ENCODE results near the gene ANTXRL.
"Not testable (repeated sequence)": the region's sequence is repeated elsewhere in the genome, so short reads cannot be mapped to it uniquely, and the experiment has no call there.

Gene ANTXRL

DNA sequence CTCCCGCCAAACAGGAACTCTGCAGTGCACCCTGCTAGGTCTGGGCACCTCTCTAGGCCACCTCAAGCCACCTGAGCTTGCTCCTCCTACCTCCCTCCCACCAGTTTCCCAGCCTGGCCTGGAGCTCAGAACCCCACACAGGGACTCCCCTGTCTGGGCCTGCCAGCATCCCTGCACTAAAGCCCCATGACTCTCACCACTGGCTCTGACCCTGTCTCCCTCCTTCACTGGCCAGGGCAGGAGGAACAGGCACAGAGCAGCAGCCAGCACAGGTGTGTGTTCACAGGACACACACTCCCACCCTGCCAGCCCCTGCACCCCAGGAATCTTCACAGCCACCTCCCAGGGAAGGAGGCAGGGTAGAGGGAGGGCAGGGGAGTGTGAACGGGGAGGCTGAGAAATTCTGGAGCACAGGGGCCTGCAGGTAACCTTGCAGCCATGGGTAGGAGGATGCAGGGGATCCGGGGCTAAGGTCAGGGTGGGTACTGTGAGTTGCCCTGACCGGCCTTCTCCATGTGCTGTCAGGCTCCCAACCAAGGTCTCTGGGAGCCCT, 13.9 kb upstream of the ANTXRL start:
- TF ChIP-seq, protein P1, sequence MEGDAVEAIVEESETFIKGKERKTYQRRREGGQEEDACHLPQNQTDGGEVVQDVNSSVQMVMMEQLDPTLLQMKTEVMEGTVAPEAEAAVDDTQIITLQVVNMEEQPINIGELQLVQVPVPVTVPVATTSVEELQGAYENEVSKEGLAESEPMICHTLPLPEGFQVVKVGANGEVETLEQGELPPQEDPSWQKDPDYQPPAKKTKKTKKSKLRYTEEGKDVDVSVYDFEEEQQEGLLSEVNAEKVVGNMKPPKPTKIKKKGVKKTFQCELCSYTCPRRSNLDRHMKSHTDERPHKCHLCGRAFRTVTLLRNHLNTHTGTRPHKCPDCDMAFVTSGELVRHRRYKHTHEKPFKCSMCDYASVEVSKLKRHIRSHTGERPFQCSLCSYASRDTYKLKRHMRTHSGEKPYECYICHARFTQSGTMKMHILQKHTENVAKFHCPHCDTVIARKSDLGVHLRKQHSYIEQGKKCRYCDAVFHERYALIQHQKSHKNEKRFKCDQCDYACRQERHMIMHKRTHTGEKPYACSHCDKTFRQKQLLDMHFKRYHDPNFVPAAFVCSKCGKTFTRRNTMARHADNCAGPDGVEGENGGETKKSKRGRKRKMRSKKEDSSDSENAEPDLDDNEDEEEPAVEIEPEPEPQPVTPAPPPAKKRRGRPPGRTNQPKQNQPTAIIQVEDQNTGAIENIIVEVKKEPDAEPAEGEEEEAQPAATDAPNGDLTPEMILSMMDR (IDR thresholded peaks at IDR 0.05; ENCODE audit: borderline replicate concordance, control extremely low read depth, extremely low read depth, insufficient read depth, missing control alignments): no peak
- no peak for DNase-seq (ENCODE audit: low spot score)
- in situ Hi-C loops (cut with MboI; ENCODE audit: low sequenced_read_pairs, unreplicated experiment): no loop called here

GRCh38 chr10:46273506-46274477, 13.0 kb upstream of the ANTXRL start:
- no peak for DNase-seq (ENCODE audit: low spot score)
- in situ Hi-C loops (cut with MboI; ENCODE audit: low sequenced_read_pairs, unreplicated experiment): no loop called here

DNA sequence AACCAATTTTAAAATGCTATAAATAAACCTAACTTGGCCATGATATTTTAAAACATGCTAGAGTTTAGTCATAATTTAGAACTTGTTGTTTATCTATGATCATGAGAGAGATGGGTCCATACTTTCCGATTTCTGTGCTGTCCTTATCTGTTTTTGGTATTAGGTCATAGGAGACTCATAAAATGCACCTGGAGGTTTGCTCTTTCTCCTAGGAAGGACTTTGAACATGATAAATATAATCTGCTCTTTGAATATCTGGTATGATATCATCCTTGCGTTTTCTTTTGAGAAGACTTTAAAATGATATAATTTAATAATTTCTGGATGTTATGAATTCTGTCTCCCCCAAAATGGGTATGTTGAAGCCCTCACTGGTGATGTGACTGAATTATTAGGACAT, 9.0 kb upstream of the ANTXRL start:
- DNase-seq (ENCODE audit: low spot score): no peak
- TF ChIP-seq, protein P1 (IDR thresholded peaks at IDR 0.05; ENCODE audit: borderline replicate concordance, control extremely low read depth, extremely low read depth, insufficient read depth, missing control alignments): no peak
- in situ Hi-C loops (cut with MboI; ENCODE audit: low sequenced_read_pairs, unreplicated experiment): no loop called here

More at GRCh38 chr10:46273506-46274477, 13.0 kb upstream of the ANTXRL start:
- TF ChIP-seq, protein P1 (IDR thresholded peaks at IDR 0.05; ENCODE audit: borderline replicate concordance, control extremely low read depth, extremely low read depth, insufficient read depth, missing control alignments): no peak

DNA sequence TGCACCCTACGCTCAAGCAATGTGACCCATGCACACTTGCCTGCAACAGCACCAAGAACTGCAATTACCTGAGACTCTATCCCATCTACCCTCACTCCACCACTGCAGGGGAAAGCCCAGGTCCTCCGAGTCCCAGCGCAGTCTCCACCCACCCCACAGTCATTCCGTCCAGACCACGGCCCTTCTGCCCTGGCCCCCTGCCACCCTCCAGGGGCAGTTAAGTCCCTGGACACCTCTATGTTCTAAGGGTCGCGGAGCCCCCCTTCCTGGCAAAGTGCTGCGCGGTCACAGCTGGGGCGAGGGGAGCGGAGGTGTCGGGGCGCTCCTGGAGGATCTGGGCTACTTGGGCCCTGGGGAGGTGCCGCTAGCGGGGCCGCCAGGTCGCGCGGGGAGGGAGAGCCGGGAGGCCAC, 4.4 kb upstream of the ANTXRL start:
- DNase-seq (ENCODE audit: low spot score): not testable (repeated sequence)
- in situ Hi-C loops (cut with MboI; ENCODE audit: low sequenced_read_pairs, unreplicated experiment): loop anchor here (5.0 to 10.0 kb wide), 2 partner anchors 175 to 1102 kb away; partner anchors contain the start of gene ZNF488

- peak; percentile 71 for DNase-seq (ENCODE audit: low spot score)
- TF ChIP-seq, protein P1 (IDR thresholded peaks at IDR 0.05; ENCODE audit: borderline replicate concordance, control extremely low read depth, extremely low read depth, insufficient read depth, missing control alignments): no peak
- in situ Hi-C loops (cut with MboI; ENCODE audit: low sequenced_read_pairs, unreplicated experiment): loop anchor here (5.0 to 10.0 kb wide), 2 partner anchors 176 to 1102 kb away; partner anchors contain the start of gene ZNF488
Measured at GRCh38 chr10:46282842-46283574, 3.8 kb upstream of the ANTXRL start.

DNA sequence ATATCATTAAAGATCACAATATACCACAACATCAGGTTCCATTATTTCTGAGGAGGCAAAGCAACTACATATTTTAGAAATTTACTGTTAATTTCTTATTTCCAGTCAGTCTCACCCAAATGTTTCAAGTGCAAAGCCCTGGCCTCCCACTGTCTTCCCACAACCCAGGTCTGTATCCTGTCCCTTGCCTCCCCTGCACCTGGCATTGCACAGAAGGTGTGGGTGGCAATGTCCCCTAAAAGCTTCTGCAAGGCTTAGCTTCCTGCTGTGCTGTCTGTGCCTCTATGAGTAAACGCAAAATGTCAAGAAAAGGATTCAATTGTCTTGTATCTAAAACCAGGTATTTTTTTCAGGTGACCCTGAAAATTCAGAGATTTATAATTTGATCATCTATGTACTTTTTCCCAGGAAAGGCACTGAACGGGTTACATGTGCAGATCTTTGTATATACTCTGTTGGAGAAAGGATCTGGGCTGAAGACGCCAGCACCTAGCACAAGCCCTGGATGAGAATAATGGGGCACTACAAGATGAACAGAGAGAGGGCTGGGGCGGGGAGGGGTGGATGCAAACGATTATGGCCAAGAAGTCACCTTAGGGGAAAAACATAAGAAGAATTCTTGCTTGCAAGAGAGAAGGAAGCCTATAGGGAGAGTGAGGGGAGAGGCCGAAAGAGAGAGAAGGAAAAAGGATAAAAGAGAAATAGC, 3.1 kb upstream of the ANTXRL start:
- in situ Hi-C loops (cut with MboI; ENCODE audit: low sequenced_read_pairs, unreplicated experiment): loop anchor here (5.0 to 10.0 kb wide), 2 partner anchors 176 to 1101 kb away; partner anchors contain the start of gene ZNF488
- TF ChIP-seq, protein P1 (IDR thresholded peaks at IDR 0.05; ENCODE audit: borderline replicate concordance, control extremely low read depth, extremely low read depth, insufficient read depth, missing control alignments): no peak
- peak; percentile 6 for DNase-seq (ENCODE audit: low spot score)

All from GM13976 (cell line).